Measurements from ENCODE around the gene GREB1. TPM values are rescaled to one million over a fixed set of nuclear protein-coding genes. Genes with fewer than 3 reads are reported as not detected.

The GREB1 gene
- total RNA-seq, 1 experiment from 2014 or later = 0.37 TPM

- no peaks in the 10 kb centered on the region for H3K36me3 ChIP-seq (ENCODE audit: low read depth)
- H3K27me3 ChIP-seq (ENCODE audit: insufficient read depth, low read depth) = peaks cover 80% of the 10 kb centered on the region
- no peaks in the 10 kb centered on the region for H3K9me2 ChIP-seq (ENCODE audit: insufficient read depth)
- H3K4me3 ChIP-seq = no peak overlapping the region
- DNase-seq = no peak
- H3K79me2 ChIP-seq (ENCODE audit: low read depth) = no peaks in the 10 kb centered on the region
- H3K4me1 ChIP-seq (replicated peaks; ENCODE audit: insufficient read depth) = no peaks in the 10 kb centered on the region
- intact Hi-C loops (cut with micrococcal nuclease; ENCODE audit: unreplicated experiment) = no loop called here
- no peak overlapping the region for H2AFZ ChIP-seq
- H3F3A ChIP-seq (ENCODE audit: insufficient read depth, low read depth) = peaks cover under 1% of the 10 kb centered on the region; the same call in 1 of the 2 replicates
- TF ChIP-seq CTCF (conservative IDR thresholded peaks at IDR 0.05) (no peak), EZH2 (IDR thresholded peaks at IDR 0.05; ENCODE audit: low read depth) (no peak)
- BruUV-seq (replicated peaks) = no TSS peak
- no peak overlapping the region for H3K4me2 ChIP-seq
- H3K27ac ChIP-seq = no peak overlapping the region
- H3K9me3 ChIP-seq (ENCODE audit: insufficient read depth, low read depth) = no peaks in the 10 kb centered on the region
- POLR2A ChIA-PET (ENCODE audit: unreplicated experiment) = no interaction called here
- no peaks in the 10 kb centered on the region for H4K20me1 ChIP-seq (ENCODE audit: insufficient read depth)
- CTCF ChIA-PET = no interaction called here
Observed at GRCh38 chr2:11541693-11542274, 7.9 kb downstream of the GREB1 start.

GRCh38 chr2:11542275-11542819 lies 8.5 kb downstream of the GREB1 start:
- Histone ChIP-seq H3K27ac (no peak overlapping the region), H4K20me1 (ENCODE audit: insufficient read depth) (no peaks in the 10 kb centered on the region), H3K9me3 (ENCODE audit: insufficient read depth, low read depth) (no peaks in the 10 kb centered on the region), H3K36me3 (ENCODE audit: low read depth) (no peaks in the 10 kb centered on the region), H3K9me2 (ENCODE audit: insufficient read depth) (no peaks in the 10 kb centered on the region), H3K27me3 (ENCODE audit: insufficient read depth, low read depth) (peaks cover 75% of the 10 kb centered on the region), H3K4me3 (no peak overlapping the region), H3K79me2 (ENCODE audit: low read depth) (no peaks in the 10 kb centered on the region), H3K4me2 (no peak overlapping the region), H3K4me1 (replicated peaks; ENCODE audit: insufficient read depth) (no peaks in the 10 kb centered on the region), H2AFZ (no peak overlapping the region), H3F3A (ENCODE audit: insufficient read depth, low read depth) (peaks cover 2% of the 10 kb centered on the region; the same call in 1 of the 2 replicates)
- no peak for DNase-seq
- ChIA-PET CTCF (no interaction called here), POLR2A (ENCODE audit: unreplicated experiment) (no interaction called here)
- TF ChIP-seq EZH2 (IDR thresholded peaks at IDR 0.05; ENCODE audit: low read depth) = no peak
- no peak for TF ChIP-seq CTCF (conservative IDR thresholded peaks at IDR 0.05)
- intact Hi-C loops (cut with micrococcal nuclease; ENCODE audit: unreplicated experiment) = no loop called here
- no TSS peak for BruUV-seq (replicated peaks)

- no peaks in the 10 kb centered on the region for H3K9me3 ChIP-seq (ENCODE audit: insufficient read depth, low read depth)
- H3K79me2 ChIP-seq (ENCODE audit: low read depth) = no peaks in the 10 kb centered on the region
- no peaks in the 10 kb centered on the region for H3K4me1 ChIP-seq (replicated peaks; ENCODE audit: insufficient read depth)
- no peaks in the 10 kb centered on the region for H4K20me1 ChIP-seq (ENCODE audit: insufficient read depth)
- CTCF ChIA-PET = no interaction called here
- H3K9me2 ChIP-seq (ENCODE audit: insufficient read depth) = no peaks in the 10 kb centered on the region
- BruUV-seq (replicated peaks) = no TSS peak
- peaks cover 73% of the 10 kb centered on the region for H3K27me3 ChIP-seq (ENCODE audit: insufficient read depth, low read depth)
- H3F3A ChIP-seq (ENCODE audit: insufficient read depth, low read depth) = peaks cover 2% of the 10 kb centered on the region; the same call in 1 of the 2 replicates
- H2AFZ ChIP-seq = no peak overlapping the region
- no peaks in the 10 kb centered on the region for H3K36me3 ChIP-seq (ENCODE audit: low read depth)
- no peak overlapping the region for H3K27ac ChIP-seq
- no peak for TF ChIP-seq CTCF (conservative IDR thresholded peaks at IDR 0.05)
- TF ChIP-seq EZH2 (IDR thresholded peaks at IDR 0.05; ENCODE audit: low read depth) = no peak
- no peak overlapping the region for H3K4me3 ChIP-seq
- H3K4me2 ChIP-seq = no peak overlapping the region
- POLR2A ChIA-PET (ENCODE audit: unreplicated experiment) = no interaction called here
- DNase-seq = no peak
- intact Hi-C loops (cut with micrococcal nuclease; ENCODE audit: unreplicated experiment) = no loop called here
Observed at GRCh38 chr2:11543337-11544216, 9.7 kb downstream of the GREB1 start.
